Fibroblast of villous mesenchyme (primary cell): ENCODE measurements around the gene MAFF. TPM values are rescaled to one million over a fixed set of nuclear protein-coding genes. Genes with fewer than 3 reads are reported as not detected.
A peak's percentile ranks its signal among the peaks of the same experiment; 100 is the strongest.

Experiments
- DNase-seq: peaks from one replicate; pipeline ENCODE4 v3.0.0-alpha.2; 2010; ENCODE audit warnings: low read depth
- H3K4me3 ChIP-seq: 2 replicates; pipeline ENCODE4 v1.5.1; 2011; ENCODE audit warnings: low read depth, mild to moderate bottlenecking, low read length
- total RNA-seq: library from RNA; depleted of rRNA; stranded (reverse); fragments of >200 nt; gene quantifications from 2 replicates; pipeline ENCODE4 v1.2.3, GENCODE V29; 2012
- TF ChIP-seq, protein P1 (sequence below): IDR thresholded peaks from 2 replicates; pipeline ENCODE4 v1.5.1; 2012; ENCODE audit warnings: low read depth, mild to moderate bottlenecking, low read length; ENCODE audit not compliant: insufficient read depth

Gene MAFF
- total RNA-seq, 1 donor: 19.4 TPM

DNA sequence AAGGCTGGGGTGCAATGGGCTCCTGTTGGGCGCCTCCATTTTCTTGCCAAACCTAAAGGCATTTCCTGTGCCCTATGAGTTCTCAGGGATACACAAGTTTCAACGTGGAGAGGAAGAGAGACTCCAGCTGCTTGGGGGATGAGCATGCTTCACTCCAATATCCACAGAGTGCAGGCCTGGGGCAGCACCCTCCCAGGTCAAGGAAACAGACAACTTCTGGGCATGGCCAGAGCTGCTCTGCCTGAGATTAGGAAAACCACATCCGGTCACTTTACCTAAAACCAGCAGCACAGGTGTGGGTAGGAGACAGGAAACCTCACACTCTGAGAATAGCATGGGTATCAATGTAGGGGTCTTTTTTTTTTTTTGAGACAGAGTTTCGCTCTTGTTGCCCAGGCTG, 42.3 kb downstream of the MAFF start:
- DNase-seq: peak; percentile 51
- TF ChIP-seq, protein P1, sequence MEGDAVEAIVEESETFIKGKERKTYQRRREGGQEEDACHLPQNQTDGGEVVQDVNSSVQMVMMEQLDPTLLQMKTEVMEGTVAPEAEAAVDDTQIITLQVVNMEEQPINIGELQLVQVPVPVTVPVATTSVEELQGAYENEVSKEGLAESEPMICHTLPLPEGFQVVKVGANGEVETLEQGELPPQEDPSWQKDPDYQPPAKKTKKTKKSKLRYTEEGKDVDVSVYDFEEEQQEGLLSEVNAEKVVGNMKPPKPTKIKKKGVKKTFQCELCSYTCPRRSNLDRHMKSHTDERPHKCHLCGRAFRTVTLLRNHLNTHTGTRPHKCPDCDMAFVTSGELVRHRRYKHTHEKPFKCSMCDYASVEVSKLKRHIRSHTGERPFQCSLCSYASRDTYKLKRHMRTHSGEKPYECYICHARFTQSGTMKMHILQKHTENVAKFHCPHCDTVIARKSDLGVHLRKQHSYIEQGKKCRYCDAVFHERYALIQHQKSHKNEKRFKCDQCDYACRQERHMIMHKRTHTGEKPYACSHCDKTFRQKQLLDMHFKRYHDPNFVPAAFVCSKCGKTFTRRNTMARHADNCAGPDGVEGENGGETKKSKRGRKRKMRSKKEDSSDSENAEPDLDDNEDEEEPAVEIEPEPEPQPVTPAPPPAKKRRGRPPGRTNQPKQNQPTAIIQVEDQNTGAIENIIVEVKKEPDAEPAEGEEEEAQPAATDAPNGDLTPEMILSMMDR: no peak
- H3K4me3 ChIP-seq: no peak overlapping the region

DNA sequence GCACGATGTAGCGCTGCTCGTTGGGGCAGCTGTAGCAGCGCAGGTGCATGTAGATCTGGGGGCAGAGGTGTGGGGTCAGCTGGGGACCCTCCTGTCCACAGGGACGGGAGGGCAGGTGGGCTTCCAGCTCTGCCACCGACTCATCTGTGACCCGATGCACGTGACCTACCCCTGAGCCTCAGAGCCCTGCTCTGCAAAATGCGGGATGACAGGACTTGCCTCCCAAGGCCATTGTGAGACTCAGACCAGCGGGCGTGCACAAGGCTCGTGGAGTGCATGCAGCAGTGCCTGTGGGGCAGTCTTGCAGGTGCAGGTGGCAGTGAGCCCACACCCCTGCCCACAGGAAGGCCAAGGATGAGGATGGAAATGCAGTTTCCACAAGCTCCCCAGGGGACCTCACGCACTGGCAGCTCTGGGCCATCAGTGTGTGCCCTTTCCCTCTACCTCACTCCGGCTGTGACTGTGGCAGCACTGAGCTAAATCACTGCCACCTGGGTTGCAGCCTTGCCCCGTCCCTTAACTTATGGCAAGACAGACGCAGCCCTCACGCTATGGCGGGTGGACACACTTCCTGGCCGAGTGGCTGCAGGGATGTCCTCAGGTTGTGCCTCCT, 44.4 kb downstream of the MAFF start:
- TF ChIP-seq, protein P1: no peak
- no peak for DNase-seq
- no peak overlapping the region for H3K4me3 ChIP-seq

DNA sequence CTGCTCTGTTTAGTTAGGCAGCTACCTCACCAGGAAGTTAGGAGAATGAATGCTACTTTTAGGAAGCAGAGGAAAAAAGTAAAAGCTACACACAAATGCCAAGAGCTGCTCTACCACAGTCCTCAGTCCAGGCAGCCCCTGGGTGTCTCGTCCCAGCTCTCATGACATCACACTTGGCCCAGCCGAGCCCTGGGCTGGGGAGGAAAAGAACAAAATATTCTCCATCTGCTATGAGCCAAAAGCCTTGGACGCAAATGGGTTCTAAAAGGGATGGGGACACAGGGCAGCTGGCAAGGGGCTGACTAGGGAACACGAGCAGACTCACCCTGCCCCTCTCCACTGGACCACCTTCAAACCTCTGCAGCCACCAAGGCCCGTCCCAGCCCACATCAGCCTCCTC, 44.9 kb downstream of the MAFF start:
- DNase-seq: no peak
- H3K4me3 ChIP-seq: no peak overlapping the region
- TF ChIP-seq, protein P1: no peak

DNA sequence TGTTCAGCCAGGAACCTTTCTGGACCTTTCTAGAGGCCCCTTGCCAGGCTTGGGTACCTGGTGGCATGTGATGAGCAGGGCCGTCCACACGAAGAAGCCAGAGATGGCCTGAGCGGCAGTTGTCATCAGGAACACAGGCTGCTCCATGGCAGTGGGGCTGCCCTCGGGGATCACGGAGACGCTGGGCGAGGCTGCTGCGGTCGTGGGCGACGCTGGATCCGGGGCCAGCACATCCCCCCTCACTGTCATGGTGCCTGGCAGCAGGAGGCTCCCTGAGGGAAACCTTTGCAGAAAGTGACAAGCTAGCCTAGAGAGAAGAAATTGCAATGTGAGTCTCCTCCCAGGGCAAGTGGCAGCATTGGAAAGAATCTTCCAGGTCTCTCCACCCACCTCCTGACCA, 45.9 kb downstream of the MAFF start:
- TF ChIP-seq, protein P1: no peak
- H3K4me3 ChIP-seq: no peak overlapping the region
- DNase-seq: no peak

DNA sequence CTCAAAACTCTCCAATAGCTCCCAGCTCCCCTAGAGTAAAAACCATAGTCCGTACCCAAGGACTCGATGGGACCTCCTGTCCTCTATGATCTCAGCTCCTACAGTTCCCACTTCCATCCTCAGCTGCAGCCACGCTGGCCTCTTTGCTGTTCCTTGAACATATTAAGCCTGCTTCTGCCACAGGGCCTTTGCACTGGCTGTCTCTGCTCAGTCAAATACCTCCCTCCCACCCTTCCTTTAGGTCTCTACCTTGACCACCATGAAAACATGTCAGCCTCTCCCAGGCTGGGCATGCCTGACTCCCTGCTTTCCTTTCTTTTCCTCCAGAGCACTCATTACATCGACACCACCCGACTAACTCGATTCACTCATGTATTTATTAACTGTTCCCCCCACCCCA, 46.5 kb downstream of the MAFF start:
- TF ChIP-seq, protein P1: no peak
- DNase-seq: no peak
- no peak overlapping the region for H3K4me3 ChIP-seq

DNA sequence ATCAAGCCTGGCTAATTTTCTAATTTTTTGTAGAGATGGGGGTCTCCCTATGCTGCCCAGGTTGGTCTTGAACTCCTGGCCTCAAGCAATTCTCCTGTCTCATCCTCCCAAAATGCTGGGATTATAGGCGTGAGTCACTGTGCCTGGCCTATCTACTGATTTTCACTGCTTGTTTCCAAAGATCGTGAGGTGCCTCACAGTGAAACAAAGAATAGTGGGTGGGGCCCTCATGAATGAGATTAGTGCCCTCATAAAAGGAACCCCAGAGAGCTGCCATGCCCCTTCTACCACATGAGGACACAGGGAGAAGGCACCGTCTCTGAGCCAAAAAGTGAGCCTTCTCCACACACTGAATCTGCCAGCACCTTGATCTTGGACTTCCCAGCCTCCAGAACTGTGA, 47.5 kb downstream of the MAFF start:
- TF ChIP-seq, protein P1: no peak
- DNase-seq: no peak
- no peak overlapping the region for H3K4me3 ChIP-seq
